GM18873 (cell line): ENCODE data around the gene NEDD4.
"Not testable (repeated sequence)": the region's sequence is repeated elsewhere in the genome, so short reads cannot be mapped to it uniquely, and the experiment has no call there.

Source experiments
- ATAC-seq: cut with Tn5 transposase; IDR thresholded peaks from one replicate; pipeline ENCODE4 v1.9.1; 2021; ENCODE audit warnings: mild to moderate bottlenecking, moderate library complexity, moderate number of reproducible peaks; ENCODE audit not compliant: unreplicated experiment, low FRiP score

Gene NEDD4

DNA sequence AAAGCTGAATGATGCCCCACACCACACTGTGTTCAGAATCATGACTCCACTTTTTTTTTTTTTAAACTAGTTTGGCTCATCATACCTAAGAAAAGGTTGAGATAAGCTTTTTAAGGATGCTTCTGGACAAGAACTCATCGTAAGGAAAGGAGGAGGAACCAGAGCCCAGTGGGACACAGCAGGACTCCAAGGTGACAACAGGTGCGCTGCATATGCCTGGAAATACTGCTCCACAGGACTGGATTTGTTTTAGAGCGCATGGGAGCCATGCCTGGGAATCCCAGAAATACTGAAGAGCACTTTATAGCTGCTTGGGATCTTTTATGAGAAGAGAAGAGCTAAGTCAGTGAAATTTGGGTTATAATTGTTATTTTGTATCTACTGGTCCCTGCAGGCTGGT, 93.4 kb downstream of the NEDD4 start:
- no peak for ATAC-seq

DNA sequence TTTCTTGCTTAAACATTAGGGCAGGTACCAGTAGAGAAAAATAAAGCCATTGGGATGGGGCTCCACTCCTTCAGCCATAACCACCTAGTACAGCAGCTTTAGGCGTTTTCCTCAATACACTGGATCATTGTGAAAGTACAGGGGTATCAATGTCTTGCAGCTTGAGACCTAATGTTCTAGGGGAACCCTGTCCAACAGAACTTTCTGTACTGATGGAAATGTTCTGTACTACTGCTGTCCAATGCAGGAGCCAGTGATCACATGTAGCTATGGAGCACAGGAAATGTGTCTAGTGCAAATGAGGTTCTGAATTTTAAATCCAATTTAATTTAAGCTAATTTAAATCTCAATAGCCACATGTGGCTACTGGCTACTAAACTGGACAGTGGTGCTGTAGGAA, 93.9 kb downstream of the NEDD4 start:
- no peak for ATAC-seq

DNA sequence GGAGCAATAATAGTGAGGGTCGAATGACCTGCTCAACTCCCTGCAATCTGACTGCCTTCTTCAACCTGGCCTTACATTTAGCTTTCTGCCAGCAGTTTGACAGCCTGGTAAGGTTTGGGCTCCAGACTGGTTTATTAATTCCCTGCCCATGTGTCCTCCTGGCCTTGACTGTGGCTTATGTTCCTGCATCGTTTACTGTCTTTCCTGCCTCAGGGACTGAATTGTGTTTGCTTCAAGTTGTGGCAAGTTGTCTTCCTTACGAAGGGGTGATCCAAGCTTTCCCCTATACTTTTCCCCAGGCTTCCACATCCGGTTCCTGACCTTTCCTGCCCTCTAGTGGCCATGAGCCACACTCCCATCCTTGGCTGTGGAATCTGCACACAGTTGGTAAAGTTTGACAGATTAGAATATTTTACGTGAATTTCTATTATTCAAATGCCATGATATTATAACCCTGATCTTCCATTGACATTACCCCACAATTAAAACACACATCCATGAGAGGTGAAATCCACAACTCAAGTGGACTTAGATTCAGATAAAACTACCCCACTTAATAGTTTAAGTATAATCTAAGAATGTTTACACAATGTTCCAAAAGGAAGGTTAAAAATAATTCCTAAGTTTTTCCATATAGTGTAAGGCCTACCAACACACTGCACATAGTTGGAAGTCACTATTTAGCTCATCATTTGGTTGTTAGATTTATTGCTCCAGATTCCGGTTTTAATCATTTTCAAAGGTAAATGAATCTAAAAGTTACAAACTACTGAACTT, 95.7 kb downstream of the NEDD4 start:
- no peak for ATAC-seq

DNA sequence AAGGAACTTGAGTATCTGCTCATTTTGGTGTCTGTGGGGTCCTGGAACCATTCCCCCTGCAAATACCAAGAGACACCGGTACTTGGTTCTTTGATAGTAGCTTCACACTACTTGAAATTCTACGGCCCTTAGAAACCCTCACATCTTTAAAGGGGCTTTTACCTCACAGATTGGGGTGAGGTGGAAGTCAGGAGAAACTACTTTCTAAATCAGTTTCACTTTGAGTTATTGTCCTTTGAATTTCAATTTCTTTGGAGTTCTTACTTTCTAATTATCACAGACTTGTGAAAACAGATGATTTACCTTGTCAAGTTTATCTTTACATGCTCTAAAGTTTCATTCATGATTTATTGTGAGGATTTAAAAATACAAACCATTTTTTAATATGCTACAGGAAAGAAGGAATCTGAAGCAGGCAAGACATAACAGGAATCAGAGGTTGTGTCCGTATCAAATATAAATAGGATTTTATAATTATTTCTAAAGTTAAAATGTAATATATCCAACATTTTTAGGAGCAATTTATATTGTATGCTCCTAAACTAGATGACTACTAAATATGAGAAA, 98.9 kb downstream of the NEDD4 start:
- ATAC-seq = no peak

DNA sequence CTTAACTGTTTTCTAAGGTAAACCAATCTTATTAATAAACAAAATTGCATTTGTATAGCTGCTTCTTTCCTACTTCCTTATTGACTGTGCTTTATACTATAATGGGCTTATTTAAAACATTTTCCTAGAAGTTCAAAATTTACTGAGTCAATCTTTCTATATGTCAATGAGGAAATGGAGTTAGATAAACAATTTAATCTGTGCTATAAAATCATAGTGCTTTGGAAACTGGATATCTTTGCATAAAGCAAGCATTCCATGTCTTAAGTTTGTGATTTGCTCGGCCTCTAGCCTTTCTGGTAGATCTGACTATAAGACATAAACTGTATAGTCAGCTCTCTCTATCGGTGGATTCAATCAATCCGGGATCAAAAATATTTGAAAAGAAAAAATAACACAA, 99.6 kb downstream of the NEDD4 start:
- ATAC-seq = no peak

DNA sequence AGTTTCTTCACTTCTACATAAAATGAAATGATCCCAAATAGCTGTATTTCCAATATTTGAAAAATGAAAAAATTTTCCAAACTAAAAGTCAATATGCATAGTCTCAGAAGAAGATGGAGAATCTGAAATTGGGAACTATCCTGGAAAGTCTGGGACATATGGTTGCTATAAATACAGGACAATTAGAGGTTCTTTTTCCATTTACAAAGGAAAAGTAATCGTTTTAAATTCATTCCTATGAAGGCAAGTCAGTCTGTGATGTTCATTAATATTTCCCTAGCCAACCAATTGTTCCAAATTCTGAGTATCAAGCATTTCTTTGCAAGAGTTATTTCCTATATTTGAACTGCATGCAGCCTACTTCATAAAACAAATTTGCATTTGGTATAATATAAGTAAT, 102.2 kb downstream of the NEDD4 start:
- no peak for ATAC-seq

DNA sequence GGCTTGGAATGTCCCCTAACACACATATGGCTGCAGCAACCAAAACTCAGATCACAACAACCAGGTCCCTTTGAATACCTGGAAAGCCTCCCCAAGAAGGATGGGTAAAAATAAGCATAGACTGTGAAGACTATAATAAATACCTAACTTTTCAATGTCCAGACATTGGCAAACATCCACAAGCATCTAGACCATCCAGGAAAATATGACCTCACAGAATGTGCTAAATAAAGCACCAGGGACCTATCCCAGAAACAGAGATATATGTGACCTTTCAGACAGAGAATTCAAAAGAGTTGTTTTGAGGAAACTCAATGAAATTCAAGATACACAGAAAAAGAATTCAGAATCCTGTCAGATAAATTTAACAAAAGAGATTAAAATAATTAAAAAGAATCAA, 109.2 kb downstream of the NEDD4 start:
- ATAC-seq = no peak

DNA sequence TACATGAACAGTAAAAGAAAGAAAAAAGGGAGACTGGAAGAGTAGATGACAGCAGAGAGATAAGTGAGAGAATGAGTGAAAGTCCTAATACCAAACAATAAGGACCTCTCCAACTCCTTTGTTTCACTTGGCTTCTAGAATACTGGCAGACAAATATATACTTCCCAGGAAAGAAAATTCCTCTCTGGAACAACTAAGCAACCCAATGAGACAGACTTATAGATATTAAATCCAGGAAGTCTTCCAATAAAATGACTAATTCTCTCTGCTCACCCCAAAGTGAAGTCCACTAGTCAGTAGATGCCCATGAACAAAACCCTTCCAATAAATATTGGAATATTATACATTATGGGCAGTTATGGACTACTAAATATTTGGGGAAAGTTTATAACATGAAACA, 114.2 kb downstream of the NEDD4 start:
- ATAC-seq = no peak

DNA sequence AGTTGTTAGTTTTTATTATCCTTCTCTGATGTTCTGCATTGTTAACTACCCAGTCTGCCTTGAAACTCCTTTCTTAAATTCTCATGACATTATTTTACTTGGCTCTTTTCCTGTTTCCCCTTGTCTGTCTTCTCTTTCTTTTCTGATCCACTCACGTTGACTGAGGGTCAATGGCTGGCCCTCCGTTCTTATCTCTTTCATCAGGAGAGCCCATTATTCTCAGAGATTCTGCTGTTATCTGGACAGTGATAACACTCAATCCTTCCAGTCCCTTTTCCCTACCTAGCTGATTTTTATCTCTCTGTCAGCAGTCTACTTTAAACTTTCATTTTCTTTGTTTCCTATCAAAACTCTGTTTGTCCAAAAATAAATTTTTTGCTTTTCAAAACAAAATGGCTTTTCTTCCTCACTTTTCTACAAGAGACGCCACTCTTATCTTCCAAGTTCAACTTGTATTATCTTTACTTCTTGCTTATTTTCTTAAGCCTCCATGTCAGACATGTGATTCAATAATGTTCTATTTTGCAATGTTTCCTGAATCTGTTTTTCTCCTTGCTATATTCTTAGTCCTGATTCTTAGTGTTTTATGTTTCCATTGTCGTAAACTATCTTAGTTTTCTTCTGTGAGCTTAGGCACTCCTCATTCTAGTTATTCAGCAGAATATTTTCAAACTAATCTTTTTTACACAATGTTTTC, 120.2 kb downstream of the NEDD4 start:
- no peak for ATAC-seq

DNA sequence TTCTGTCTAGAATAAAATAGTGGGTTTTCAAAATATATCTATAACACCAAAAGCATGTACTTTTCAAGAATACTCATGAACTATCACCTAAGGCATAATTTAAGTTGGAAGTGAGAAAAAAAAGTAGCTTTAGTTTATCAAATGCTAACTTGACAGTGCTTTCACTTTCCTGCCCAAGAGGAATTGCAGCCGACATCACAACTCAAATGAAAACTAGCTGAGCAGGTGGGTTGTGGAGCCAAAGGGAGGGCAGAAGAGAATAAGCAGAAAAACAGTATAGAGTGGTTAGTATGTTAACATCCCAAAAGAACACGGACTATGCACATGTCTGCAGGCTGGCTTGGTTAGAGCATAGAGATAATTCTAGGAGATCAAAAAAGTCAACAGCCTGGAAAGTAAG, 120.9 kb downstream of the NEDD4 start:
- no peak for ATAC-seq

DNA sequence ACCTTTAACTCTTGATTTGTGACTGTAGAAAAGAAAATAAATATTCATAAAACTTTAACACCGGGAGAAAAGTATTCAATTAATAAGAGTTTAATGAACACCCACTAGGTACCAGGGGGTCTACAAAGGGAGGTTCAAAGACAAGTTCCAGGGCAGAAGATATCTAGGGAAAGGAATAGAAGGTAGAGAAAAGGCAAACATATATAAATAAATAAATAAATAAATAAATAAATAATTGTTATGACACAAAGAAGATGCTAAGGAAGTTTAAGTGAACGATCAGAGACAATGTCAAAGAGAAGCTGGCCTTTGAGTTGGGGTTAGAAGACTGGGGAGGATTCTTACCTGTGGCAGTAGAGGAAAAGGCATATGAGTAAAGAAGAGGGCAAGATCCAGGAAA, 123.8 kb downstream of the NEDD4 start:
- ATAC-seq = no peak

DNA sequence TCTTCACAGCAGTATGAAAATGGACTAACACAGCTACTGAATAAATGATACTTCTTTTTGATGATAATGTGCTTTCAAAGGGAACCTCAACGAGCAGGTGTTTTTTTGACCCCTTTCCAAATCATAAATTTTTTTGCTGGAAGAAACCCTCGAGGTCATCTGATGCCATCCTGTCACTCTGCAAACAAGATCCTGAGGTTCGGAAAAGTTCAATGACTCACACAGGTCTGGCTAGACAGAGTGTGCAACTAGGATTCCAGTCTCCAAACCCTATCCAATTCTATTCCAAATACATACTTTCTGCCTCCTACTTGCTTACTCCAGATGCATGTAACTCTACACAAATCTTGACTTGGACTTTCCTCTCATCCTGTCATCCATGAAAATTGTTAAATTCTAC, 124.7 kb downstream of the NEDD4 start:
- no peak for ATAC-seq

DNA sequence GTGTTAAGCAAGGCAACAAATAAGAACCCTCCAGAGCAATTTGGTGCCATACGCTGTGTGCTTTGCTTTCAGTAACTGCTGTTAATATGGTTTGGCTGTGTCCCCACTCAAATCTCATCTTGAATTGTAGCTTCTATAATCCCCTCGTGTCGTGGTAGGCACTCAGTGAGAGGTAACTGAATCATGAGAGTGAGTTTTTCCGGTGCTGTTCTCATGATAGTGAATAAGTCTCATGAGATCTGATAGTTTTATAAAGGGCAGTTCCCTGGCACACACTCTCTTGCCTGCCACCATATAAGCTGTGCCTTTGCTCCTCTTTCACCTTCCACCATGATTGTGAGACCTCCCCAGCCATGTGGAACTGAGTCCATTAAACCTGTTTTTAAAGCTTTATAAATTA, 125.1 kb downstream of the NEDD4 start:
- not testable (repeated sequence) for ATAC-seq

DNA sequence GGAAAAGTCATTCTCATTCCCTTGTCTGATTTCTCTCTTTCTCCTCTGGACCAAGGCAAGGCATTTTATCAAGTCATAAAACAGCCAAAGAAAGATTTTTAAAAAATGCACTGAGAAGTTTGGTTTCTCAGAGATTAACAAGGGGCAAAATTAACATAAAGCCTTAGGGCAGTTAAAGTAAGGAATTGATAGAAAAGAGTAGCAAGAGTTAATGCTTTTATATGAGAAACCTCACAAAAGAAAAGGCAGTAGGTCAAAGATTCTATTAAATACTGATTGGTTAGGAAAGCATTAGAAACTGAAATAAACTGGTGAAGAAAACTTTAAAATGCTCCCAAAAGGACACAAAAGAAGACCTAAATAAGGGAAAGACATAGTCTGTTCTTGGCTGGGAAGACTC, 129.5 kb downstream of the NEDD4 start:
- ATAC-seq = no peak

DNA sequence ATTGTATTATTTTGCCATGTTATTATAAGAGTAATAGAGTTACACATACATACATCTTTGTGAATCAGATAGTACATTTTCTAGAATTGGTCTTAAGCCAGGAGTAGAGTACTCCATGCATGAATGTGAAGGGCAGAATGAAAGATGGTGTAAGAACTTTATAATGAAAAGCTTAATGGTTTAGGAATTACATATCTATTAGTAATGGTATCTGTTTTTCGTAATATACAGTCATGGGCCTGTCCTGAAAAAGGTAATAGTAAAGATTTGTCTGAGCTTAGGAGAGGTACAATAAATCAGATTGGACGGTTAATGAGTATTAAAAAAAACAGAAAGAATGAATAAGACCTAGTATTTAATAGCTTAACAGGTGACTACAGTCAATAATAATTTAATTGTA, 132.3 kb downstream of the NEDD4 start:
- ATAC-seq = no peak

DNA sequence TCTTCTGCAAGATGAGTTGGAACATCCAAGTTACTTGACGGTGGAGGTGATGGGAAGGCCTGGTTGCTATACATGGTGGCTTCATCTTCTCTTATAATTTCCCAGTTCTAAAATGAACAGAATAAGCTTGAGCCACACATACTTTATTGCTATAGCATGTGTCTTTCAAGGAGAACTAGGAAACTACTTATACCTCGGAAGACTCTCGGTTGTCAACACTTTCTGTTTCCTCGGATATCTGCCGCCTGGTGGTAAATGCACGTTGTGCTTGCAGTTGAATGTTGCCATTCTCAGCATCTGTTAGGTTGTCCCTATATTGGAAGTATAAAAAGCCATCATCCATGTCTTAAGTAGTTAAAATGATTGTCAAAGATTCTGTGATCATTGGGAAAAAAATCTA, 132.9 kb downstream of the NEDD4 start:
- no peak for ATAC-seq

DNA sequence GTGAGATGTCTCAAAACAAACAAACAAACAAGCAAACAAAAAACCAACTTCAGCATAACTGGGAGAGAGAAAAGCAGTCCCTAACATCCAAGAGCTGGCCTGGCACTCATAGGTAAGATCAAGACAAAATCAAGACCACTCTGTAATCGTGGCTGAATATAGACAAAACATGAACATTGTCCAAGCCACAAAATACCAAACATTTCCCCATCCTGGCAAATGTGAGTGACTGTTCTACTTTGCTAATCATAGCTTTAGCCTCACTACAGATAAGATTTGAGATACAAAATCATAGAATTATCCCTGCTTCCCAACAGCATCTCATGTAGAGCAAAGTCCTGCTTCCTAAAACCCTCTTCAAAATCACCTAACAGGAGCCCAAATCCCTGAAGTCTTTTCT, 133.7 kb downstream of the NEDD4 start:
- ATAC-seq = no peak

DNA sequence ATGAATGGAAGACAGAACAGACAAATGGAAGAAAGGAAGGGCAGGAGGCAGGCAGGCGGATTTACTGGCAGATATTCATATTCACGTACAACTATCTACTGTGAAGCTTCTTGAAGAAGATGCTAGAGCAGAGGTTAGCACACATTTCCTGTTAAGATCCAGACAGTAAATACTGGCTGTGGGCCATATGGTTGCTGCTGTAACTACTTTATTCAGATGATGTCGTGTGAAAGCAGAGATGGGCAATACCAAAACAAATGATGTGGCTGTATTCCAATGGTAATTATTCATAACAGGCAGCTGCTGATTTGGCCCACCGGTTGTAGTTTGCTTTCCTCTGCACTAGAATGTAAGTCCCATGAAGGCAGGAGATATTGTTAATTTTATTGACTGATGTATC, 134.8 kb downstream of the NEDD4 start:
- ATAC-seq = no peak

DNA sequence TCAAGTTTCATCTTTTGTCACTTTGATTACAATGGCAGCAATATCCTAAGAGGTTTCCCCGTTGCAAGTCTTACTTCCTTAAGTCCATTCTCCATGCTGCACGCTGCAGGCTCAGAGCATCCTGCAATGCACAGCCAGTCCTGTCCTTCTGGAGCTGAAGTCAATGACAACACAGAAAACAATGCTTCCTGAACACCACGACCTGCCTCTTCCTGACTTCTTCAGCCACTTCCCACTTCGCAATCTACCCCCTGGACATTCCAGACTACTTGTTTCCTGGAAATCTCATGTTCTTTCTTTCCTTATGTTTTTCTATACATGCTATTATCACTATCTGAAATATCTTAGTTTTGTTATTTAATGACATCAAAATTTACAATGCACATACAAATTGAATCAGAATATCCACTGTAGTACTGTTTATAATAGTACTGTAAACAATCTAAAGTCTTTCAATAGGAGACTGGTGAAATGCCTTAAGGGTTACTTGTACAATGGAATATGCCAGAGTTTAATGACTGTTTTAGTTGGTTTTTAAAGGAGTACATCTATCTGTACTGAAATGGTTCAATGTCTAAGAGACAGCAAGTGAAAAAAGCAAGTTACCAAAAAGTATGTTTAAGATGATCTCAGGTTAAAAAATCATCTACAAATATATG, 136.8 kb downstream of the NEDD4 start:
- ATAC-seq = no peak

DNA sequence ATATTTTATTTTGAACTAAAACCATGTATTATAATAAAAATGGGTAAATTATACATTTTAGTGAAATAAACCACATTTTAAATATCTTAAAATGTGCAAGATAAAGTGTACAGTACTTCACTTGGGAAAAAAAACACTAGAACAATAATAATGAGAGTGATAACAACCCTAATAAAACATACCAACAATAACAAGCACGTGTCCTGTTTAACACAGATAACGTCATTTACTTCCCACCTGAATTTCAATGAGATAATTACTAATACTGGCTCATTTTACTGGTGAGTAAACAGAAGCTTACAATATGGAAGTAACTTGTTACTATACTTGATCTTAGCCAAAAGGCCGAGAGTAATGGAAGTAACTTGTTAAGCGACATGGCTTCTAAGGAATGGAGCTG, 140.3 kb downstream of the NEDD4 start:
- no peak for ATAC-seq

DNA sequence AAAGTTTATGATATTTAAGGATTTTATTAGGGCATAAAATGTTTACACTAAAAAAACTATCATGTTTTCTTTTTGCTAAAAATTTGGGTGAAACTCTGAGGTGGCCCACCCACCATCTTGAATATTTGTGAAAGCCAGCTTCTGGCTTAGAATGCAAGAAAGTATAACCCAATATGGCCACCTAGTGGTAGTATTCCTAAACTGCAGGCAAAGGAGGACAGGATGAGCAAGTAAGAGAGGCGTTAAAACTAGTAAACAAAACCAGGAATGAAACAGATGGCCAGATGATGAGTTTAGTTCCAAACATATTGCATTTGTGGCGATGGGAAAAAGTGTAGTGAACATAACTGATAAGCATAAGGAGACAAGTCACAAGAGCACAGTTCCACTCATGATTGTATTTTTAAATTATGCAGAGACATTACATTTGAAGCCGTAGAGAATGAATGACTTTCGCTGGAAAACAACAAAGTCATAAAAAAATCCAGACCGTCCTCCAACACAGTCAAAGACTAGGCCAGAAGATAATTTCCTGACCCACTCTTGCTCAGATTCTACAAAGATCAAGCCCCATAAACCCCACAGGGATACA, 147.2 kb downstream of the NEDD4 start:
- no peak for ATAC-seq
